Amniotic epithelial cell (primary cell): ENCODE data around the gene PNLIPRP1.

Source experiments
- DNase-seq: peaks from one replicate; pipeline ENCODE4 v3.0.0-alpha.2; 2010; ENCODE audit warnings: low read depth

PNLIPRP1 gene

GRCh38 chr10:116590590-116591444, at the start of gene PNLIPRP1:
TSS of gene PNLIPRP1 (plus strand) at chr10:116590959. CDS start at chr10:116591130, 171 bp downstream.
- no peak for DNase-seq

GRCh38 chr10:116542007-116542677, 48.6 kb upstream of the PNLIPRP1 start:
- no peak for DNase-seq

- no peak for DNase-seq
Measured at GRCh38 chr10:116545122-116545521, 45.6 kb upstream of the PNLIPRP1 start.

GRCh38 chr10:116545756-116546155, 45.0 kb upstream of the PNLIPRP1 start, which contains the start of gene PNLIP:
TSS of gene PNLIP (plus strand) at chr10:116545931. CDS start at chr10:116546093, 162 bp downstream.
- DNase-seq: no peak

- no peak for DNase-seq
Measured at GRCh38 chr10:116548301-116548700, 42.5 kb upstream of the PNLIPRP1 start.

GRCh38 chr10:116553378-116553980, 37.3 kb upstream of the PNLIPRP1 start:
- no peak for DNase-seq

GRCh38 chr10:116554628-116555027, 36.1 kb upstream of the PNLIPRP1 start:
- DNase-seq: no peak

- no peak for DNase-seq
Measured at GRCh38 chr10:116555880-116556279, 34.9 kb upstream of the PNLIPRP1 start.

GRCh38 chr10:116557305-116557880, 33.4 kb upstream of the PNLIPRP1 start:
- DNase-seq: no peak

- no peak for DNase-seq
Measured at GRCh38 chr10:116565534-116565933, 25.2 kb upstream of the PNLIPRP1 start.

- no peak for DNase-seq
Measured at GRCh38 chr10:116566932-116567331, 23.8 kb upstream of the PNLIPRP1 start.

GRCh38 chr10:116567335-116567734, 23.4 kb upstream of the PNLIPRP1 start:
- DNase-seq: no peak

GRCh38 chr10:116574797-116575196, 16.0 kb upstream of the PNLIPRP1 start:
- DNase-seq: no peak

- no peak for DNase-seq
Measured at GRCh38 chr10:116587878-116588591, 2.7 kb upstream of the PNLIPRP1 start.

- DNase-seq: no peak
Measured at GRCh38 chr10:116588995-116589394, 1.8 kb upstream of the PNLIPRP1 start.

GRCh38 chr10:116589926-116590325, 833 bp upstream of the PNLIPRP1 start:
- DNase-seq: no peak

- no peak for DNase-seq
Measured at GRCh38 chr10:116593139-116593740, 2.5 kb downstream of the PNLIPRP1 start.

- no peak for DNase-seq
Measured at GRCh38 chr10:116594525-116595035, 3.8 kb downstream of the PNLIPRP1 start.

- no peak for DNase-seq
Measured at GRCh38 chr10:116596062-116596461, 5.3 kb downstream of the PNLIPRP1 start.

GRCh38 chr10:116597543-116597942, 6.8 kb downstream of the PNLIPRP1 start:
- DNase-seq: no peak

- DNase-seq: no peak
Measured at GRCh38 chr10:116598329-116598728, 7.6 kb downstream of the PNLIPRP1 start.
